Measurements from ENCODE around the gene DHRS3. TPM values are rescaled to one million over a fixed set of nuclear protein-coding genes. Genes with fewer than 3 reads are reported as not detected.
A peak's percentile ranks its signal among the peaks of the same experiment; 100 is the strongest.

DHRS3 gene
- total RNA-seq, 1 experiment from 2014 or later: 37.7 TPM

- no peaks in the 10 kb centered on the region for H3K9me3 Mint-ChIP-seq
- ChIA-PET CTCF (interaction anchor here (0.6 to 8.3 kb wide), 11 partner anchors 13 to 443 kb away, joined by 3 to 107 read pairs (median 7); partner anchors contain the start of gene VPS13D), POLR2A (interaction anchor here (1.2 to 6.0 kb wide), 4 partner anchors 13 to 76 kb away, joined by 5 to 60 read pairs (median 9); no protein-coding TSS in a partner anchor)
- peaks cover 16% of the 10 kb centered on the region for H3K36me3 Mint-ChIP-seq
- H3K27me3 Mint-ChIP-seq (ENCODE audit: low read depth): no peaks in the 10 kb centered on the region
- H3K4me1 Mint-ChIP-seq: peaks cover 64% of the 10 kb centered on the region
- peak overlapping the region; percentile 98 for H3K4me3 Mint-ChIP-seq
- TF ChIP-seq IRF1 (CRISPR knock-in tag; IDR thresholded peaks at IDR 0.05) (no peak), SOX15 (CRISPR knock-in tag; IDR thresholded peaks at IDR 0.05) (no peak), ZNF317 (CRISPR knock-in tag; IDR thresholded peaks at IDR 0.05; ENCODE audit: borderline replicate concordance, low read depth) (no peak), NR2C2 (CRISPR knock-in tag; IDR thresholded peaks at IDR 0.05) (no peak), SP1 (CRISPR knock-in tag; conservative IDR thresholded peaks at IDR 0.05) (0 out of 2 replicates have a peak, but pooled peaks have one; percentile 25), USF1 (CRISPR knock-in tag; IDR thresholded peaks at IDR 0.05) (no peak)
- ATAC-seq (no peak), DNase-seq (ENCODE audit: low spot score) (peak; percentile 41)
- peak overlapping the region; percentile 95 for H3K27ac Mint-ChIP-seq
These were observed 1.2 kb downstream of the DHRS3 start for GRCh38 chr1:12616709-12617373.

- H3K36me3 Mint-ChIP-seq: peaks cover 18% of the 10 kb centered on the region
- peak overlapping the region; percentile 98 for H3K4me3 Mint-ChIP-seq
- peaks cover 64% of the 10 kb centered on the region for H3K4me1 Mint-ChIP-seq
- DNase-seq (ENCODE audit: low spot score) (peak; percentile 65), ATAC-seq (peak; percentile 35)
- no peaks in the 10 kb centered on the region for H3K9me3 Mint-ChIP-seq
- CTCF ChIA-PET: interaction anchor here (0.6 to 8.3 kb wide), 14 partner anchors 14 to 442 kb away, joined by 3 to 107 read pairs (median 5); partner anchors contain the start of gene VPS13D
- peak overlapping the region; percentile 95 for H3K27ac Mint-ChIP-seq
- no peaks in the 10 kb centered on the region for H3K27me3 Mint-ChIP-seq (ENCODE audit: low read depth)
- POLR2A ChIA-PET: interaction anchor here (1.0 to 6.0 kb wide), 5 partner anchors 13 to 76 kb away, joined by 3 to 60 read pairs (median 7); no protein-coding TSS in a partner anchor
- TF ChIP-seq MYBL2 (CRISPR knock-in tag; IDR thresholded peaks at IDR 0.05) (peak; percentile 39; the same call in 1 of the 2 replicates), NFE2L1 (CRISPR knock-in tag; IDR thresholded peaks at IDR 0.05) (peak; percentile 66; the same call in 1 of the 2 replicates), PRDM15 (CRISPR knock-in tag; IDR thresholded peaks at IDR 0.05) (0 out of 2 replicates have a peak, but pooled peaks have one; percentile 3), FOXP4 (CRISPR knock-in tag; IDR thresholded peaks at IDR 0.05) (peak; percentile 61; the same call in 1 of the 2 replicates), ARID4B (CRISPR knock-in tag; IDR thresholded peaks at IDR 0.05; ENCODE audit: borderline replicate concordance) (peak; percentile 55; the same call in 1 of the 2 replicates), MAX (CRISPR knock-in tag; IDR thresholded peaks at IDR 0.05) (no peak), ZNF281 (CRISPR knock-in tag; IDR thresholded peaks at IDR 0.05) (0 out of 2 replicates have a peak, but pooled peaks have one; percentile 1), ZNF121 (CRISPR knock-in tag; IDR thresholded peaks at IDR 0.05) (peak; percentile 79), USF1 (CRISPR knock-in tag; IDR thresholded peaks at IDR 0.05) (0 out of 2 replicates have a peak, but pooled peaks have one; percentile 12)
These were observed 1.9 kb downstream of the DHRS3 start for GRCh38 chr1:12615865-12616708.

All from WTC11 (cell line).